ENCODE measurements around the gene ZNF222.

Gene ZNF222

GRCh38 chr19:44025217-44025936, at the start of gene ZNF222:
ZNF222 (plus strand) TSS chr19:44025379; CDS start chr19:44025437, 58 bp downstream.
- DNase-seq: peak; percentile 85

GRCh38 chr19:43976732-43977131, 48.4 kb upstream of the ZNF222 start:
- DNase-seq: no peak

GRCh38 chr19:43983544-43983911, 41.7 kb upstream of the ZNF222 start:
- no peak for DNase-seq

- peak; percentile 80 for DNase-seq
Observed at GRCh38 chr19:43983912-43984686, 41.1 kb upstream of the ZNF222 start, which contains the start of gene ZNF155. ZNF155 (plus strand) TSS chr19:43984188; CDS start chr19:43988544, 4,356 bp downstream.

GRCh38 chr19:43984687-43985000, 40.5 kb upstream of the ZNF222 start:
- no peak for DNase-seq

- no peak for DNase-seq
Observed at GRCh38 chr19:43997631-43998290, 27.4 kb upstream of the ZNF222 start.

GRCh38 chr19:44002212-44002565, 23.0 kb upstream of the ZNF222 start:
- DNase-seq: no peak

GRCh38 chr19:44002566-44003460, 22.4 kb upstream of the ZNF222 start, which contains the start of gene ZNF230:
ZNF230 (plus strand) TSS chr19:44002957; CDS start chr19:44007079, 4,122 bp downstream.
- DNase-seq: peak; percentile 87

- no peak for DNase-seq
Observed at GRCh38 chr19:44003461-44004009, 21.6 kb upstream of the ZNF222 start.

GRCh38 chr19:44005973-44006372, 19.2 kb upstream of the ZNF222 start:
- no peak for DNase-seq

- no peak for DNase-seq
Observed at GRCh38 chr19:44007473-44007872, 17.7 kb upstream of the ZNF222 start.

GRCh38 chr19:44010468-44010867, 14.7 kb upstream of the ZNF222 start:
- DNase-seq: no peak

- DNase-seq: no peak
Observed at GRCh38 chr19:44019498-44019897, 5.7 kb upstream of the ZNF222 start.

GRCh38 chr19:44021221-44021620, 4.0 kb upstream of the ZNF222 start:
- no peak for DNase-seq

GRCh38 chr19:44024900-44025216, 321 bp upstream of the ZNF222 start:
- DNase-seq: no peak

- DNase-seq: no peak
Observed at GRCh38 chr19:44026622-44027021, 1.4 kb downstream of the ZNF222 start.

- DNase-seq: no peak
Observed at GRCh38 chr19:44032001-44032610, 6.9 kb downstream of the ZNF222 start.

GRCh38 chr19:44042147-44042546, 17.0 kb downstream of the ZNF222 start:
- DNase-seq: no peak

- peak; percentile 13 for DNase-seq
Observed at GRCh38 chr19:44050740-44051649, 25.8 kb downstream of the ZNF222 start.

- peak; percentile 81 for DNase-seq
Observed at GRCh38 chr19:44051650-44052402, 26.6 kb downstream of the ZNF222 start, which contains the start of gene ZNF223. ZNF223 (plus strand) TSS chr19:44052036; CDS start chr19:44055177, 3,141 bp downstream.
